NCI-H2107 treated with DMSO at 0.1 percent for 48 hours (cell line): Measurements from ENCODE around the gene PPM1K.
"Not testable (repeated sequence)": the region's sequence is repeated elsewhere in the genome, so short reads cannot be mapped to it uniquely, and the experiment has no call there.

Experiments used
- DNase-seq: peaks from one replicate; lab custom pipeline; 2025; ENCODE audit not compliant: unreplicated experiment; lab: John Stamatoyannopoulos, UW

PPM1K gene

DNA sequence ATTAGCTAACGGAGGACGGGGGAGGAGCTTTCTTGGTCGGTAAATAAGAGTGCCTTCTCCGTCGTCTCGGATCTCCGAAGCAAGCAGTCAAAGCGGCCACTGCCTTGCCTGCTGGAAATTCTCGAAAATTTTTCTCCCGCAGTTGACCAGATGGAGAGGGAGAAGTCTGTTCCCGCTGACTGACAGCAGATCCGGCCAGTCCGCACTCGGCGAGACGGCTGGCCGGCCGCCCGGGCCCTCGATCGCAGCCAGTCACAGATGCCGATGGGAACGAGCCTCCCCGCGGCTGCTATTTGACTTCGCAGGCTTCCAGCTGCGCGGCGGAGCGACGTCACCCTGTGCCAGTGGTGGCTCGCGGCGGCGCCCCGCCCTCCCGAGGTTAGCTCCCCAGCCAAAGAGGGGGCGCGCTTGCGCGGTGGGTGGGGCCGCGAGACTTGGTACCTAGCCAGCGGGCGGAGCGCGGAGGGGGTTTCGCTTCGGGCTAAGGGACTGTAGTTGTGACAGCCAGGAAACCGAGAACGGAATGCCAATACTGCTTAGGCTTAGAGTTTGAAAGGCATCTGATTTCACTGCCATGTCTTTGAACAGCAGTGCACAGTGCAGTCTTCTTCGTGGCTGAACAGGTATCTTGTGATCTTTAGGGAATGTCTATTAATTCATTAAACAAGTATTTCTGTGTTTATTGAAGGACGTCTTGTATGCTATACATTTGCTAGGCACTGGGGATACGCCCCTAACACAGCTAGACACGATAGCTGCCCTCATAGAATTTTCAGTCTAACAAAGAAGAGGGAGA is at the start of gene PPM1K:
PPM1K (minus strand) TSS at position 123 of the 796 bp plus-strand sequence. CDS start 5,978 bp downstream, outside the sequence.
- peak; percentile 66 for DNase-seq

DNA sequence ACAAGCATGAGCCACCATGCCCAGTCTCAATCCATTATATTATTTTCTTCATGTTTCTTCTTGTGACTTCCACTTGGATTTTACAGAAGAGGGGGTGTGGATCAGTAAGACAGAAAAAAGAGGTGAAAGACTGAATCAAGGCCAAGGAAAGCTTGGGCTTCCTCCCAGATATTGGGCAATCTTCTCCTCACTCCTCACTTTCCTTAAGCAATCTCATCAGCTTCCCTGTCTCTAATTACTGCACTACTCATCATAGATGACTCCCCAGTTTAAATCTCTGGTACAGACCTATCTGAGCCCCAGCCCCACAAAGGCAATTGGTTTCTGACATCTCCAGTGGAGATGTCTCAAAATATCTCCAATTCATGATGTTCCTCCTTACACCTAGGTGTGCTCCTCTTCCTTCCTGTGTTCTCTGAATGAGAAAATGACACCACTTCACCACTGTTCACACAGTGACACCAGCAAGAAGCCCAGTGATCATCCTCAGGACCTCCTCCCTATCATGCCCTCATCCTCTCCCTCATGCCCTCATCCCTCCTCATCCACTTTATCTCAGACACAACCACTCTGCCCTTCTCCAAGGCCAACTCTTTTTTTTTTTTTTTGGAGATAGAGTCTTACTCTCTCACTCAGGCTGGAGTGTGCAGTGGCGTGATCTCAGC is 49.5 kb upstream of the PPM1K start:
- no peak for DNase-seq

DNA sequence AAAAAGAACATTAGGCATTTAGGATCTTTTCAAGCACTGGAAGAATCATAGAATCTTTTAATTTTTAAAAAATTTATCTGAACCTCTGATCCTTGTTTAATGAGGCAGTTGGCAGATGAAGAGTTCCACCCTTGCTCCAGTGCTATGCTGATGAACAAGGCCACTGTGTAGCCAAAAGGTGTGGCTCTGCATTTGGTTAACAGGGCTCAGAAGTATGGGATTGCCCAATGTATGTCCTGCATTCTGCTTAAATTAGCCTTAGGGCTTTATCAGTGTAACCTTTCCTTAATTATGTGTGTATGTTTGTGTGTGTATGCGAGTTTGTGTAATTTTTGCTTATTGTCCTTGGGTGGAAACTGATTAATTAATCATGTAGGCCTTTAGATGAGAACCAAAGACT is 43.3 kb upstream of the PPM1K start:
- no peak for DNase-seq

DNA sequence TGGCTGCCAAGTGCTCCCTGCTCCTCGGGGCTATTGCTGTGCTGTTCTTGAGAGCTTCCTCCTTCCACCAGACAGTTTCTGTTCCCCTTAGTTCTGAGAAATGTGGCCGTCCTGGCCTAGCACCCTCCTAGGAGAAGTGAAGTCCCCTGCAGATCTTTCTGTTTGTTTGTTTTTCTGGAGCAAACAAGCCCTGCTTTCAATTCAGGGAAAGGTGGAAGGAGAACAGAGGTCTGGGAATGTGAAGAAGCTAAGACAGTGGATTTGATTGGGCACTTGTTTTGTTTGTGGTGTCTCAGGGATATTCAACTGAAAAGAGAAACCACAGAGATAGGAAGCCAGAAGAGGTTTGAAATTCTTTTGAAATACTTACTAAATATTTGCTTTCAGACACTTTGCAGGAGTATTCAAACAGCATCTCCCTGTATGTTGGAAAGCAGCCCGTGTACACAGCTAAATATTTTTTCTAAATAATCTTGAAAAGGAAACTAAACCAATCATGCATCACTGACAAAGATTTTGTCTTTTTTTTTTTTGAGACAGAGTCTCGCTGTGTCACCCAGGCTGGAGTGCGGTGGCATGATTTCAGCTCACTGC is 36.5 kb upstream of the PPM1K start:
- DNase-seq = no peak

DNA sequence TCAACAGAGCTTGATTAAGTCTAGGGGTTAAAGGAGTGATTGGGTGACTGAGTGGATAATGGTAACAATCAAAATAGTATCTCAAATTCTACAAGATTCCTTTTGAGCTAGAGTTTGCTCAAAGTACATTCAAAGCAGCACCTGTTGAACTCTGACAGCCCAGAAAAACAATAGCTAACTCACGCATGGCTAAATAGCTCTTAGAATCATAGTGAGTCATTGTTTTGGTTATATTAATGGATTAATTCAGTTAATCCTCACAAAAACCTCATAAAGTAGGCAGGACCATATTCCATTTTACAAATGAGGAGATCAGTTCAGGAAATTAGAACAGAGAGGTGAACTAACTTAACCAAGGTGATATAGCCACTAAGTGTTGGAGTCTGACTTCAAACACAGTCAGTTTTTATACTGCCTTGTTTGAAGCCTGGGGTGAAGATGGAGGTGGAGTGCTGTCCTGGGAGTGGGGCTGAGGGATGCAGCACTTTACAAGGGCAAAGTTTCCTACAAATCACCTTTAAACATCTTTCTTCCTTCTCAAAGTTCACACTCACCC is 35.9 kb upstream of the PPM1K start:
- no peak for DNase-seq

DNA sequence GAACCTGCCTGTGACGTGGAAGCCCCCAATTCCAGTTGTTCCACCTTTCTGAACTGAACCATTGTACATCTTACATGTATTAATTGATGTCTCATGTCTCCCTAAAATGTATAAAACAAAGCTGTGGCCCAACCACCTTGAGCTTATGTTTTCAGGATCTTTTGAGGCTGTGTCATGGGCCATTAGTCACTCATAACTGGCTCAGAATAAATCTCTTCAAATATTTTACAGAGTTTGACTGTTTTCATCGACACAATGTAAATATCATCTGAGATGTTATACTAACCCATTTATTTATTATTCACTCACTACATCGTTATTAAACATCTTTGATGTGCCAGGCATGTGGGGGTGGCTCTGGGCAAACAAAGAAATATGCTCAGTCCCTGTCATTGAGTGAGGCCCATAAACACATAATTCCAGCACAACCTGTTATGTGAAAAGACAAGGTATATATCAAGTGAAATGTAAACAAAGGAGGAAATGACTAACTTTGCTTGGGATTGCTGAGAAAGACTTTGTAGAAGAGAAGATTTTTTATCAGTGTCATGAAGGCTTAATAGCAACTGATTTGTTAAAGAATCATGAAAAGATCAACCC is 34.5 kb upstream of the PPM1K start:
- no peak for DNase-seq

DNA sequence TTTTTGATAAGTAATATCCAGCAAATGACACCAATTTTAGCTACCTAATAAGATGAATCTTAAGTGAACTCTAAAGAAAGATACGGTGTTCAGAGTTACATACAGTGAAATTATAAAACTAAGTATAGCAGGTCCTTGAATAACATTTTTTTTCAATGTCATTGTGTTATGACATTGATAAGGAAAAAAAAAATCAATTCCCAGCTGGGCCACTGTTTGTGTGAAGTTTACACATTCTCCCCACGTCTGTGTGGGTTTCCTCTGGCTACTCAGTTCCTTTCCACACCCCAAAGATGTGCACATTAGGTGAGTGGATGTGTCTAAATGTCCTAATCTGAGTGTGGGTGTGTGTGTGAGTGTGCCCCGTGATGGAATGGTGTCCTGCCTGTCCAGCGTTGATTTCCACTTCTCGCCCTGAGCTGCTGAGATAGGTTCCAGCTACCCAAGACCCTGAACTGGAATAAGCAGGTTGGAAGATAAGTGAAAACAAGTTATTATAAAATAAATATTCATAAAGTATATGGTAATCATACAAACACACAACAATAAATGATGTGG is 31.2 kb upstream of the PPM1K start:
- DNase-seq = no peak

DNA sequence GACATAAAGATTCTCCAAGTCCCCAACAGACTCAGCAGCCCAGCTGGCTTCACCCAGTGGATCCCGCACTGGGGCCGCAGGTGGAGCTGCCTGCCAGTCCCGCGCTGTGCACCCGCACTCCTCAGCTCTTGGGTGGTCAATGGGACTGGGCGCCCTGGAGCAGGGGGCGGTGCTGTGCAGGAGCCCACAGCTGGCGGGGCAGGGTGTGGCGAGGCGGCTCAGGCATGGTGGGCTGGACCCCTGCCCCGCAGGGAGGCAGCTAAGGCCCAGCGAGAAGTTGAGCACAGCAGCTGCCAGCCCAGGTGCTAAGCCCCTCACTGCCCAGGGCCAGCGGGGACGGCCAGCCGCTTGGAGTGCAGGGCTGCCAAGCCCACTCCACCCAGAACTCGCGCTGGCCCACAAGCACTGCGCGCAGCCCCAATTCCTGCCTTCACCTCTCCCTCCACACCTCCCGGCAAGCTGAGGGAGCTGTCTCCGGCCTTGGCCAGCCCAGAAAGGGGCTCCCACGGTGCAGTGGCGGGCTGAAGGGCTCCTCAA is 28.8 kb upstream of the PPM1K start:
- not testable (repeated sequence) for DNase-seq

DNA sequence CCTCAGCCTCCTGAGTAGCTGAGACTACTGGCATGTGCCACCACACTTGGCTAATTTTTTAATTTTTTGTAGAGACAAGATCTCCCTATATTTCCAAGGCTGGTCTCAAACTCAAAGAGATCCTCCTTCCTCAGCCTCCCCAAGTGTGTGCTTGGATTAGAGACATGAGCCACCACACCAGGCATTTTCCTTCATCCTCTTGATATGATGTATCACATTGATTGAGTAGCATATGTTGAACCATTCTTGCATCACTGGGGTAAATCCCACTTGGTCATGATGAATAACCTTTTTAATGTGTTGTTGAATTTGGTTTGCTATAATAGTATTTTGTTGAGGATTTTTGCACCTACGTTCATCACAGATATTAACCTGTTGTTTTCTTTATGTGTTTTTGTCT is 24.2 kb upstream of the PPM1K start:
- no peak for DNase-seq

DNA sequence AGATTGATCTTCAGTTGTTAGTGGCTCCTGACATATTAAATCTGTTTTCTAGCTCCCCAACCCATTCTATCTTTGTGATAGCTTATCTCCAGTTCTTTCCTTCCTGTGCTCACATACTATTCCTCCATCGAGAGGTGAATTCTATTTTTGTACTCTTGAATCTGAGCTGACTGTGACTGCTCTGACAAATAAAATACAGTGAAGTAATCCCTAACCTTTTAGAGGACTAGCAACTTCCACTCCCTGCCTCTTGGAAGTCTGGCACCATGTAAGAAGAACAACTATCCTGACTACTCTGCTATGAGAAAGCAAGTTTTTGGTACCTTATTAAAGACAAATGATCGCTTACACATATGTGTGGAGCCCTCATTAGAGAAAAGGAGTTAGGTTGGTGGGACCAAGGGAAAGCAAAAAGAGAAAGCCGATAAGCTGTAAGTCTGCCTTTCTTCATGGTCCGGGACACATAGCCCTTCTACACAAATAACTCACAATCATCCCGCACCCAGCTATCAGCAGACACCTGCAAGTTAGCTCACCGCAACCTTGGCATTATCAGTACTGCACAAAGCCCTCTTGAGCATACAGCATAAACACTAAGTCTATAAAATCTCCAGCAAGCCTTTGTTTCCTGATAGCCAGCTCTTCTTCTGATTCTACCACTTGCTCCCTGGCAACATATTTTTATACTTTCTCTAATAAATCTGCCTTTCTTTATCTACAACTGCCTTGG is 13.5 kb upstream of the PPM1K start:
- DNase-seq = no peak

DNA sequence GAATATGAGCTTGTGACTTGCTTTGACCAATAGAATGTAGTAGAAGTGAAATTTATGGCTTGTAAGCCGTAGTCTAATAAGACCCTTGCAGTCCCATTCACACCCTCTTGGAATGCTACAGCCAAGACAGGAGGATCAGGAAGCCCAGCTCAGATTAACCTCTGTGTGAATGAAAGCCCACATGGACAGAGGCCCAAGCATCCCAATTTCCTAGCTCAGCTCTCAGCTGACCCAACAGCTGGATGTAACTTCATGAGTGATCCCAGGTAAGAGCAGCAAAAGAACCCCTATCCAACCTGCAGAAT is 12.8 kb upstream of the PPM1K start:
- DNase-seq = no peak

DNA sequence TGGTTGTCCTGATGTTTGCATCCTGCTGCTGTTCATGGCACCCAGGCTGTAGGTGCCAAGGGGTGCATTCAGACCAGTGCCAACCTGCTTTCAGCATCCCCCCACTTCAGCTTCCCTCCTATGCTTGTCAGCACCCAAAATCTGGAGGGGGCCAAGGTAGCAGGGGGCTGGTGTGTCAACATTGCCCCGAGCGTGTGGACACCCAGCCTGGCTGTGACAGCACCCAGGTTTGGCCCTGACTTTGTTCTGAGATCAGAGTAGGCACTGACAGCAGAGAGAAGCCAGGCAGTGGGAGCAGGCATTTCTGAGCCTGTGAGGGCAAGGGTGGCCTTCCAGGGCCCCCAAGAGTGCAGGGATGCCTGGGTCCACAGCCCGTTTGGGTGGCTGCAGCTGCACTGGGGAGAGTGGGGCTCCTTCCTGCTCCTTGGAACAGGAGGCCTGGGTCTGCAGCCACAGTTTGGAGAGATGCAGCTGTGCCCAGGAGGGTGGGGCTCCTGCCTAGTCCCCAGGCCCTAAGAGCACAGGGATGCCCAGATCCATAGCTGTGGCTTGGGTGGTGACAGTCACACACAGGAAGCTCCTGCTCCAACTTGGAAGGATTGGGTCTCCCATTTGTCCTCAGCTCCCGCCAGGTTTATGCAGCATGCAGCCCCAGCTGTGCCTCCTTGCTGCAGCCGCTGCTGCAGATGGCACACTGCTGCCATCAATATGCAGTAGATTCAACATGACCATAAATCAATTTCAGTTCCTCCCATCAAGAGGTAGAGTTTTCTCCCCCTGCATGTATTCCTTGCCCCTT is 12.3 kb upstream of the PPM1K start:
- no peak for DNase-seq

DNA sequence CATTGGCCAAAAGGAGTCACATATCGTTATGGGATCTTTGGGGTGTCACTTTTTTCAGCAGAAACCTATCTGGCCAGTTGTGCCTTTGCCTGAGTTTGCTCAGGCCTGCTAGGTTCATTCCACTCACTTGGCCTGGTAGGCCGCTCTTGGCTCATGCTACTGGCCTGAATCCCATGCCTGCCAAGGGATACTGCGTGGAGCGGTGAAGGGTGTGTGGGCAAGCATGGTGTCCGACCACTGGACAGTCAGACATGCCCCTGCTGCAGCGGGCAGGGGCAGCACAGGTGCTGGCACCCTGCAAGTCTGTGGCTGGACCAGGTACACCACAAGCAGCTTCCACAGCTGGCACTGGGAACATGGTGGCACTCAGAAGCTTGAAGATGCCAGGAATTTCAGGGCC is 11.3 kb upstream of the PPM1K start:
- no peak for DNase-seq

DNA sequence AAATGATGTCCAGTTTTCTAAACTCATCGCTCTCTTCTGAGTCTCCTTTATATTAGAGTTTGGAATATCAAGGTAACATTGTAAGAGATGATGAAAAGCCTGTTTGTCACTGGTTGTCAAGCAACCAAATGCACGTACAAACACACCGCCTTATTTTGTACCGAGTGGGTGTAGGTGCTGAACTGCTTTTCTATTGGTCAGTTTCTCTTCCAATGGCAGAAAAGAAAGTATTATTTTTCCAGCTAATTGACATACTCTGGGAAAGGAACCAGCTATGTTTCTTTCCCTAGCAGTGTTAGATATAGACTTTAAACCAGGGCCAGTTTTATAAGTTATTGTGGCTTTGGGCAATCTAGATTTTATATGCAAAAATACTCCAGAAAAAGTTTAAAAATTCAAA is 6.6 kb upstream of the PPM1K start:
- DNase-seq = no peak

DNA sequence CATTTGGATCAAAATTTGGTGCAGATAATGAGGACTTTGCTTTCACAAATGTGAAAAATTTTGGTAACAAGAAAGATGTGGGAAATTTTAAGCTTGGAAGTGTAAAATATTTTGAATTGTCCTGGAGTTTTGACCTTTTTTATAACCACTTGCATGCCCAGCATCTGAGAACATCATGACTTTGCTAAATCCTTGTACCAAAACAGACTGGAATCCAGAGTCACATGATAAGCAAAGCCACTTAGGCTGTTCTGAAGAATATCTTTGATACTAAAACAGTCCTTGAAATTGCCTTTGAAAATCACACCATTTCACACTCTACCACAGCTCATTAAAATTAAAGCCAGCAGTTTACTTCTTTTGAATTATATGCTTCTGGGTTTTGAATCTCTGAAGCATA is 2.5 kb upstream of the PPM1K start:
- DNase-seq = no peak

DNA sequence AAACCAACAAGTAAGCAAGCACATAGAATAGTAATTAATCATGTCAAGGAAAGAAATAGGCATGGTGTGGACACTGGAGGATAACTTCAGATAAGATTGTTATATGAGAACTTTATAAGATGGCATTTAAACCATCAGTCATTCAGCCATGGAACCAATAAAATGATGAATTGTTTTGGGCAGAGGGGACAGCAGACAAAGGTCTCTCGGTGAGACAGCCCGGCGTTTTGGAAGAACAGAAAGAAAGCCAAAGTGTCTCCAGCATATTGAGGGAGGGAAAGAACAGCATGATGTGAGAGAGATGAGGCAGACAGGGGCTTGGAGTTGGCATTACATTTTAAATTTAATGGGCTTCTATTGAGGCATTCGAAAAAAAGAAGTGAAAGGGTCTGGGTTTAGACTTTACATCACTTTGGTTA is 883 bp upstream of the PPM1K start:
- peak; percentile 5 for DNase-seq

DNA sequence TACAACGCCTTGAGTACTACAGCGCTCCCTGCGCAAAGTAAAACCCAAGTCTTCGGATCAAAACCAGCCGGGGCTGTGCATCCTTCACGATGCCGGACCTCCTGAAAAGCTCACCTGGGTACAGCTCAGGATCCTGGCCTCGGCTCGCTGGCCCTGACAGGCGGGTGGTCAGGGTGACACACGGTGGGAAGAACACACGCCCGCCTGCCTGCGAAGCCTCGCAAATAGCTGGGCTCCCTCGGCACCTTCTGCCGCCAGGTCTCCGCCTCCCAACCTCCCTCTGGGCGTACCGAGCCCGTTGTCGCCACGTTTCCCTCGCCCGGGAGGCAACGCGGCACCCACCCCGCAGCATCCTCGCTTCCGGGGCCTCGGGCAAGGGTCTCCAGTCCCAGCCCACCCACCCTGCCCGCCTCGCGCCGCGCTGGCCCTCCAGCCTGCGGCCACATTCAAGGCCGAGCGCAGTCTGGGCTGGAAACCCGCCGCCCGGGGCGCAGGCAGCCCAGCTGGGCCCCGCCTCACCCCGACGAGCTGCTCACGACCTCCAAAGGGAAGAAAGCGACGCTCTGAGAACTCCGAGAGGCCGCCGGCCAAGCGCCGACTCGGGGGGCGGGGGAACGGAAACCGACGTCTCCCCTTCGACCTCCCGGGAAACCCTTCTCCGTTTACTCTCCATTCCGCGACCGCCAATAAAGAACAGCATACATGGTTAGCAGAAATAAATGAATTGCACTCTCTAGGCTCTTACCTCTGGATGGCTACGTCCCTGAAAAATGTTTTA is 511 bp downstream of the PPM1K start:
- no peak for DNase-seq

DNA sequence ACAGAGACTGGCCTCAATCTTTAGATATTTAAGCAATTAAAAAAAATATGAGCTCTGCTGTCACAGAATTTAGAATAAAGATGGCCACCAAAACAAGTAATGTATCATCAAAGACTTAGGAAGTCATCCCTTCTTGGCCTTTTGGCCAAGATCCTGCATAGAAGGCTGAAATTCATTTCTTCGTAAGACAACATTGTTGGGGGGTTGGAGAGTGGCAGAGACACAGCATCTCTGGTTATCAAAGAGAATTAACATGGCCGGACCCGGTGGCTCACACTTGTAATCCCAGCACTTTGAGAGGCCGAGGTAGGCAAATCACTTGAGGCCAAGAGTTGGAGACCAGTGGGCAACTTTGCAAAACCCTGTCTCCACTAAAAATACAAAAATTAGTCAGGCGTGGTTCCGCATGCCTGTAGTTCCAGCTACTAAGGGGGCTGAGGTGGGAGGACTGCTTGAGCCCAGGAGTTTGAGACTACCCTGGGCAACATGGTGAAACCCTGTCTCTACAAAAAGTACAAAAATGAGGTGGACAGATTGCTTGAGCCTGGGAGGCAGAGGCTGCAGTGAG is 4.0 kb downstream of the PPM1K start:
- no peak for DNase-seq
